Sigmoid colon (tissue), 4 donors: Measurements from ENCODE around the gene PIK3R1.

Experiments used
- CTCF ChIP-seq, 4 experiments: fragments of 450-650 bp in 3 of 4; fragments of 200-600 bp in 1 of 4; IDR thresholded peaks; one replicate each; pipeline ENCODE4 v1.5.1; 2016 to 2019; ENCODE audit warnings: antibody characterized with exemption in 4 of 4, mild to moderate bottlenecking in 3 of 4, moderate library complexity in 2 of 4
- EP300 ChIP-seq, 4 donors: sonication (generic); formaldehyde crosslinking; IDR thresholded peaks; one replicate each; pipeline ENCODE4 v1.6.1; 2017; ENCODE audit warnings: antibody characterized with exemption in 4 of 4
- POLR2A ChIP-seq, 2 donors: fragments of 450-650 bp; IDR thresholded peaks; one replicate each; pipeline ENCODE4 v1.6.1; 2016; ENCODE audit warnings: antibody characterized with exemption in 2 of 2, mild to moderate bottlenecking in 2 of 2, moderate library complexity in 2 of 2

GRCh38 chr5:68216245-68217046 is 890 bp downstream of the PIK3R1 start:
- TF ChIP-seq POLR2A (IDR thresholded peaks at IDR 0.05) = no peak
- TF ChIP-seq CTCF (IDR thresholded peaks at IDR 0.05) = peak in 1 of 4 experiments; percentile 8
- TF ChIP-seq EP300 (IDR thresholded peaks at IDR 0.05) = no peak
